H1 (cell line): ENCODE data around the gene THEMIS. TPM values are rescaled to one million over a fixed set of nuclear protein-coding genes. Genes with fewer than 3 reads are reported as not detected.
"Not testable (repeated sequence)": the region's sequence is repeated elsewhere in the genome, so short reads cannot be mapped to it uniquely, and the experiment has no call there.

Source experiments
- CTCF ChIA-PET: fragments of 300-600 bp; sonication (Branson Sonifier 250); formaldehyde crosslinking; loops from one replicate; lab custom pipeline; 2021; ENCODE audit not compliant: partially characterized antibody; lab: Charles Lee
- POLR2A ChIA-PET: fragments of 300-600 bp; sonication (Branson Sonifier 250); formaldehyde crosslinking; loops from one replicate; lab custom pipeline; 2021; ENCODE audit warnings: inconsistent platforms; ENCODE audit not compliant: partially characterized antibody; lab: Charles Lee
- DNase-seq, 2 experiments: peaks; one replicate each; pipeline versions ENCODE4 v3.0.0 to v3.0.0-alpha.2; 2010 to 2022; ENCODE audit warnings: low spot score in 2 of 2, low read depth in 1 of 2, mixed read lengths in 1 of 2
- FAIRE-seq: peaks from 2 replicates; lab custom pipeline; 2011; peaks lifted over from hg19 to GRCh38; lab: Jason Lieb, UNC
- H2AFZ ChIP-seq: 2 replicates; pipeline ENCODE4 v1.8.1; 2012; ENCODE audit warnings: low read length, inconsistent platforms
- H2AK5ac ChIP-seq: 2 replicates; pipeline ENCODE4 v1.6.1; 2013; ENCODE audit warnings: low read depth, low read length
- H2BK120ac ChIP-seq: replicated peaks from 2 replicates; pipeline ENCODE3; 2013; ENCODE audit warnings: low read depth, low read length, inconsistent platforms
- H2BK12ac ChIP-seq: 2 replicates; pipeline ENCODE4 v1.6.1; 2013; ENCODE audit warnings: low read depth, low read length
- H2BK15ac ChIP-seq: 2 replicates; pipeline ENCODE4 v1.6.1; 2013; ENCODE audit warnings: low read length
- H2BK20ac ChIP-seq: 2 replicates; pipeline ENCODE4 v1.6.1; 2013; ENCODE audit warnings: low read length
- H2BK5ac ChIP-seq: 2 replicates; pipeline ENCODE4 v1.6.1; 2013; ENCODE audit warnings: low read depth, low read length
- H3K14ac ChIP-seq: 2 replicates; pipeline ENCODE4 v1.6.1; 2013; ENCODE audit warnings: inconsistent platforms; ENCODE audit not compliant: insufficient read length
- H3K18ac ChIP-seq: 2 replicates; pipeline ENCODE4 v1.6.1; 2013; ENCODE audit warnings: low read length; ENCODE audit errors: extremely low read depth
- H3K23ac ChIP-seq: 2 replicates; pipeline ENCODE4 v1.6.1; 2013; ENCODE audit warnings: inconsistent platforms; ENCODE audit not compliant: insufficient read length
- H3K23me2 ChIP-seq: 2 replicates; pipeline ENCODE4 v1.6.1; 2013; ENCODE audit warnings: low read depth, low read length
- H3K27ac ChIP-seq: 2 replicates; pipeline ENCODE4 v1.6.1; 2011; ENCODE audit warnings: low read depth, low read length, inconsistent platforms
- H3K27me3 ChIP-seq, 4 experiments: replicated peaks in 1 of 4; 1 replicate in 1 of 4; 2 replicates in 3 of 4; pipeline versions ENCODE4 v1.6.1 to v1.8.1; 2011 to 2013; ENCODE audit warnings: low read length in 3 of 4, mild to moderate bottlenecking in 3 of 4, inconsistent platforms in 2 of 4, mixed read lengths in 2 of 4, moderate library complexity in 1 of 4; ENCODE audit not compliant: control insufficient read depth in 3 of 4, insufficient read depth in 3 of 4; ENCODE audit errors: extremely low read depth in 1 of 4
- H3K36me3 ChIP-seq, 4 experiments: 2 replicates each; pipeline versions ENCODE4 v1.6.1 to v1.8.1; 2011 to 2013; ENCODE audit warnings: mild to moderate bottlenecking in 4 of 4, low read length in 3 of 4, moderate library complexity in 2 of 4, control low read depth in 1 of 4, inconsistent platforms in 1 of 4; ENCODE audit not compliant: insufficient read depth in 4 of 4, control insufficient read depth in 2 of 4
- H3K4ac ChIP-seq: replicated peaks from 2 replicates; pipeline ENCODE3; 2013; ENCODE audit warnings: low read length, low read depth, mixed read lengths, inconsistent platforms; ENCODE audit not compliant: insufficient read length
- H3K4me1 ChIP-seq, 4 experiments: replicated peaks in 1 of 4; 1 replicate in 1 of 4; 2 replicates in 3 of 4; pipeline versions ENCODE4 v1.6.1 to v1.8.1; 2011 to 2013; ENCODE audit warnings: low read length in 3 of 4, inconsistent platforms in 2 of 4, mixed read lengths in 1 of 4; ENCODE audit not compliant: insufficient read depth in 4 of 4, control insufficient read depth in 3 of 4
- H3K4me2 ChIP-seq, 2 experiments: 2 replicates each; pipeline versions ENCODE4 v1.6.1 to v1.8.1; 2011 to 2013; ENCODE audit warnings: low read depth in 2 of 2, low read length in 2 of 2, control low read depth in 1 of 2, inconsistent platforms in 1 of 2, mild to moderate bottlenecking in 1 of 2; ENCODE audit not compliant: insufficient read depth in 1 of 2
- H3K4me3 ChIP-seq, 4 experiments: fragments of 200-600, 300-600 bp in 1 of 4; sonication (generic), shearing (Covaris generic), sonication (Bioruptor Twin) in 1 of 4; 2 replicates each; pipeline versions ENCODE4 v1.5.1 to v1.8.1; 2011 to 2016; ENCODE audit warnings: low read length in 4 of 4, low read depth in 3 of 4, control low read depth in 2 of 4, inconsistent platforms in 2 of 4, mild to moderate bottlenecking in 2 of 4, mixed read lengths in 1 of 4, moderate library complexity in 1 of 4; ENCODE audit not compliant: insufficient read depth in 2 of 4; ENCODE audit errors: extremely low read depth in 1 of 4
- H3K56ac ChIP-seq: replicated peaks from 2 replicates; pipeline ENCODE3; 2013; ENCODE audit warnings: low read depth, mild to moderate bottlenecking, mixed read lengths, low read length, inconsistent platforms; ENCODE audit not compliant: insufficient read length
- H3K79me1 ChIP-seq: 2 replicates; pipeline ENCODE4 v1.6.1; 2013; ENCODE audit warnings: low read depth, low read length, control low read depth
- H3K79me2 ChIP-seq, 2 experiments: 2 replicates each; pipeline versions ENCODE4 v1.6.1 to v1.8.1; 2012 to 2013; ENCODE audit warnings: low read length in 2 of 2, mild to moderate bottlenecking in 2 of 2, inconsistent platforms in 1 of 2; ENCODE audit not compliant: insufficient read depth in 2 of 2, control insufficient read depth in 1 of 2
- H3K9ac ChIP-seq, 4 experiments: replicated peaks in 1 of 4; 1 replicate in 1 of 4; 2 replicates in 3 of 4; pipeline versions ENCODE4 v1.6.1 to v1.8.1; 2011 to 2013; ENCODE audit warnings: low read depth in 3 of 4, low read length in 3 of 4, control low read depth in 2 of 4, mild to moderate bottlenecking in 2 of 4, moderate library complexity in 2 of 4, inconsistent platforms in 1 of 4; ENCODE audit errors: extremely low read depth in 1 of 4
- H3K9me3 ChIP-seq, 2 experiments: 2 replicates each; pipeline versions ENCODE4 v1.6.1 to v1.8.1; 2012 to 2013; ENCODE audit warnings: mild to moderate bottlenecking in 2 of 2, moderate library complexity in 2 of 2, control low read depth in 1 of 2, inconsistent platforms in 1 of 2, low read depth in 1 of 2, low read length in 1 of 2, mixed read lengths in 1 of 2; ENCODE audit not compliant: insufficient read depth in 2 of 2
- H4K20me1 ChIP-seq, 2 experiments: replicated peaks in 1 of 2; 2 replicates each; pipeline versions ENCODE3 to v1.8.1; 2011 to 2013; ENCODE audit warnings: inconsistent platforms in 2 of 2, low read length in 2 of 2, mild to moderate bottlenecking in 1 of 2; ENCODE audit not compliant: insufficient read depth in 2 of 2, control insufficient read depth in 1 of 2
- H4K5ac ChIP-seq: 2 replicates; pipeline ENCODE4 v1.6.1; 2013; ENCODE audit warnings: low read length, low read depth, mixed read lengths, inconsistent platforms; ENCODE audit not compliant: insufficient read length
- H4K8ac ChIP-seq: 2 replicates; pipeline ENCODE4 v1.8.0; 2013; ENCODE audit warnings: mild to moderate bottlenecking, moderate library complexity, low read length, inconsistent platforms; ENCODE audit not compliant: insufficient read depth; ENCODE audit errors: extremely low read depth
- H4K91ac ChIP-seq: replicated peaks from 2 replicates; pipeline ENCODE3; 2013; ENCODE audit warnings: low read length, mixed read lengths, inconsistent platforms; ENCODE audit not compliant: insufficient read length
- BCL11A ChIP-seq, 2 experiments: IDR thresholded peaks; one replicate each; pipeline ENCODE4 v1.6.1; 2011; ENCODE audit warnings: low read depth in 2 of 2, low read length in 2 of 2, mild to moderate bottlenecking in 2 of 2
- EGR1 ChIP-seq: IDR thresholded peaks from 2 replicates; pipeline ENCODE4 v1.6.1; 2011; ENCODE audit warnings: low read depth, low read length, borderline replicate concordance
- SIX5 ChIP-seq: IDR thresholded peaks from 2 replicates; pipeline ENCODE4 v1.6.1; 2011; ENCODE audit warnings: mild to moderate bottlenecking, low read depth, low read length
- WGBS, 2 experiments: shearing (Covaris generic) in 1 of 2; methylation state at CpG; one replicate each; pipeline versions ENCODE4 v1.1.6 to v1.1.7; 2013 to 2015; ENCODE audit warnings: low lambda C conversion rate in 2 of 2, mixed read lengths in 2 of 2, inconsistent platforms in 1 of 2, low coverage in 1 of 2, missing lambda C conversion rate in 1 of 2; ENCODE audit not compliant: insufficient replicate concordance in 2 of 2, insufficient coverage in 1 of 2, insufficient read length in 1 of 2; ENCODE audit errors: extremely low coverage in 1 of 2, missing lambda C conversion rate in 1 of 2; 5-methylcytosine and 5-hydroxymethylcytosine counted together
- polyA plus RNA-seq, 7 experiments: library from polyadenylated mRNA; depleted of rRNA in 3 of 7; stranded (reverse) in 5 of 7; unstranded in 2 of 7; fragments of >200 nt in 5 of 7; fragments of 200-250 nt in 2 of 7; gene quantifications; 1 replicate in 5 of 7; 2 replicates in 1 of 7; 4 replicates in 1 of 7; pipeline versions ENCODE4 v1.2.1 to v1.2.3, GENCODE V29; 2011 to 2013; ENCODE audit warnings: missing spikeins in 2 of 7, mixed read lengths in 2 of 7
- total RNA-seq: library from RNA; stranded (reverse); fragmentation: NEBNext Ultra II Directional; extraction: Animal tissue kit (Norgen Biotek cat#: 25700); gene quantifications from 2 replicates; pipeline ENCODE4 v1.2.1, GENCODE V29; 2021

Gene THEMIS
- total and polyA plus RNA-seq, 2 of the 8 experiments (the other 6 are each of a cell fraction or from before 2014, with no cell fraction given): not detected

DNA sequence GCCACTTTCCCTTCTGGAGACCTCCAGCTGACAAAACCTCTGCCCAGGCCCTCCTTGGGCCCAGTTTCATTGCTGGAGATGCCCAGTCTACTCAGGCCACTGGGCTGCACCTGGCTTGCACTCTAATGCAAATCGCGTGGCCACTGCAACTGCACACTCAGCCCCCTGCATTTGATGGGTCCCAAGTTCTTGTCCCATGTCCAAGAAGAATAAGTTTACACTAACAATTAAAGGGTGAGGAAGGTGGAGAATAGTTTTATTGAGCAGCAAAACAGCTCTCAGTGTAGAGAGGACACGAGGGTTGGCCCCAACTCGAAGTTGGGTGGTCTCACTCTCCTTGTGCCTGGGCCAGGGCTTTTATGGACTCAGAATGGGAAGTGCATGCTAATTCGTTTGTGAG, 31.9 kb upstream of the THEMIS start (continued):
- TF ChIP-seq EGR1 (no peak), BCL11A (IDR thresholded peaks at IDR 0.05; ENCODE audit: low read depth in 2 of 2, low read length in 2 of 2) (no peak), SIX5 (no peak)

DNA sequence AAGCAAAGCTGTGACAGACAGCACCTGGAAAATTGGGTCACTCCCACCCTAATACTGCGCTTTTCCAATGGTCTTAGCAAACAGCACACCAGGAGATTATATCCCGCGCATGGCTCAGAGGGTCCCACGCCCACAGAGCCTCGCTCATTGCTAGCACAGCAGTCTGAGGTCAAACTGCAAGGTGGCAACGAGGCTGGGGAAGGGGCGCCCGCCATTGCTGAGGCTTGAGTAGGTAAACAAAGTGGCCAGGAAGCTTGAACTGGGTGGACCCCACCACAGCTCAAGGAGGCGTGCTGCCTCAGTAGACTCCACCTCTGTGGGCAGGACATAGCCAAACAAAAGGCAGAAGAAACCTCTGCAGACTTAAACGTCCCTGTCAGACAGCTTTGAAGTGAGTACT, 25.6 kb upstream of the THEMIS start:
- POLR2A ChIA-PET, H2BK120ac ChIP-seq, H4K8ac ChIP-seq, H2BK20ac ChIP-seq, H3K79me1 ChIP-seq, H3K79me2 ChIP-seq, H3K27ac ChIP-seq, FAIRE-seq, H3K14ac ChIP-seq, H3K4ac ChIP-seq, H3K4me1 ChIP-seq, H2BK5ac ChIP-seq, CTCF ChIA-PET, H3K18ac ChIP-seq, H2BK15ac ChIP-seq, H2AFZ ChIP-seq, DNase-seq, H3K23me2 ChIP-seq, H3K9ac ChIP-seq, H2AK5ac ChIP-seq, H3K36me3 ChIP-seq, H4K91ac ChIP-seq, H3K23ac ChIP-seq, H3K56ac ChIP-seq, H4K20me1 ChIP-seq, H4K5ac ChIP-seq, H3K27me3 ChIP-seq, H3K4me3 ChIP-seq, H3K4me2 ChIP-seq, H2BK12ac ChIP-seq: not testable (repeated sequence)
- peaks cover 11 to 16% of the 10 kb centered on the region in 2 experiments for H3K9me3 ChIP-seq
- WGBS, 2 experiments: 87% methylated on average over 9 of the region's 10 CpGs; no CpG with 5 or more reads in 1 of the 2 experiments
